GM23338 (cell line): ENCODE data around the gene RNF41. TPM values are rescaled to one million over a fixed set of nuclear protein-coding genes. Genes with fewer than 3 reads are reported as not detected.

Experiments
- ATAC-seq: fragments of 200-7000 bp; cut with Tn5 transposase; 3 replicates; pipeline ENCODE4 v1.9.1; 2020
- DNase-seq: peaks from one replicate; pipeline ENCODE4 v3.0.0-alpha.2; 2015; ENCODE audit warnings: low spot score
- H2AFZ ChIP-seq: fragments of 200-600 bp; sonication (generic); 2 replicates; pipeline ENCODE4 v1.8.0; 2016; ENCODE audit warnings: antibody characterized with exemption, mild to moderate bottlenecking, moderate library complexity
- H3F3A ChIP-seq: fragments of 200-600 bp; sonication (generic); replicated peaks from 2 replicates; pipeline ENCODE4 v1.8.0; 2017; ENCODE audit warnings: antibody characterized with exemption, mixed run types, low read depth
- H3K27ac ChIP-seq: fragments of 200-600 bp; sonication (generic); 2 replicates; pipeline ENCODE4 v1.6.1; 2016; ENCODE audit warnings: low read depth
- H3K27me3 ChIP-seq: fragments of 200-600 bp; sonication (generic); 2 replicates; pipeline ENCODE4 v1.8.0; 2016; ENCODE audit warnings: mild to moderate bottlenecking, mixed run types, moderate library complexity; ENCODE audit not compliant: insufficient read depth
- H3K36me3 ChIP-seq: fragments of 200-600 bp; sonication (generic); 2 replicates; pipeline ENCODE4 v1.8.0; 2016; ENCODE audit warnings: mild to moderate bottlenecking; ENCODE audit not compliant: insufficient read depth
- H3K4me1 ChIP-seq: fragments of 200-600 bp; sonication (generic); 2 replicates; pipeline ENCODE4 v1.8.0; 2016; ENCODE audit warnings: mild to moderate bottlenecking, moderate library complexity; ENCODE audit not compliant: insufficient read depth
- H3K4me2 ChIP-seq: fragments of 200-600 bp; sonication (generic); 2 replicates; pipeline ENCODE4 v1.7.1; 2017; ENCODE audit warnings: mixed run types
- H3K4me3 ChIP-seq: fragments of 200-600 bp; sonication (generic); 2 replicates; pipeline ENCODE4 v1.6.1; 2016; ENCODE audit warnings: mixed run types
- H3K79me2 ChIP-seq: fragments of 200-600 bp; sonication (generic); replicated peaks from 2 replicates; pipeline ENCODE4 v1.8.0; 2017; ENCODE audit warnings: mild to moderate bottlenecking; ENCODE audit not compliant: insufficient read depth
- H3K9me2 ChIP-seq: fragments of 200-600 bp; sonication (generic); 2 replicates; pipeline ENCODE4 v1.8.0; 2017; ENCODE audit not compliant: insufficient read depth
- H4K20me1 ChIP-seq: fragments of 200-600 bp; sonication (generic); replicated peaks from 2 replicates; pipeline ENCODE4 v1.8.0; 2017; ENCODE audit warnings: mild to moderate bottlenecking; ENCODE audit not compliant: insufficient read depth
- H3K27ac Mint-ChIP-seq: 2 replicates; pipeline ENCODE4 v1.8.0; 2020; ENCODE audit warnings: inconsistent platforms, mild to moderate bottlenecking, moderate library complexity, mixed read lengths
- H3K27me3 Mint-ChIP-seq: 3 replicates; pipeline ENCODE4 v1.8.0; 2022; ENCODE audit warnings: low read depth, mild to moderate bottlenecking, moderate library complexity, mixed read lengths, inconsistent platforms; ENCODE audit not compliant: insufficient read depth, poor library complexity
- H3K36me3 Mint-ChIP-seq: 3 replicates; pipeline ENCODE4 v1.8.0; 2021; ENCODE audit warnings: low read depth, mild to moderate bottlenecking, inconsistent platforms, moderate library complexity, mixed read lengths
- H3K4me1 Mint-ChIP-seq: 3 replicates; pipeline ENCODE4 v1.8.0; 2020; ENCODE audit warnings: mild to moderate bottlenecking, inconsistent platforms, mixed read lengths
- H3K4me3 Mint-ChIP-seq: 3 replicates; pipeline ENCODE4 v1.8.0; 2021; ENCODE audit warnings: moderate library complexity, mild to moderate bottlenecking, inconsistent platforms, mixed read lengths
- H3K9me3 Mint-ChIP-seq: 3 replicates; pipeline ENCODE4 v1.8.0; 2020; ENCODE audit warnings: moderate library complexity, mild to moderate bottlenecking, inconsistent platforms, mixed read lengths
- CREB1 ChIP-seq: fragments of 250-450 bp; sonication (Bioruptor Pico); IDR thresholded peaks from 2 replicates; pipeline ENCODE4 v1.5.0; 2020; ENCODE audit warnings: low read depth, mild to moderate bottlenecking, moderate library complexity
- EZH2 ChIP-seq: fragments of 200-600 bp; sonication (generic); IDR thresholded peaks from one replicate; pipeline ENCODE4 v1.8.0; 2017; ENCODE audit warnings: antibody characterized with exemption, mild to moderate bottlenecking, low read depth; ENCODE audit not compliant: unreplicated experiment
- EZH2phosphoT487 ChIP-seq: fragments of 200-600 bp; sonication (generic); IDR thresholded peaks from one replicate; pipeline ENCODE4 v1.8.1; 2018; ENCODE audit warnings: antibody characterized with exemption; ENCODE audit not compliant: unreplicated experiment
- JUNB ChIP-seq: IDR thresholded peaks from one replicate; pipeline ENCODE4 v1.6.1; 2016; ENCODE audit warnings: antibody characterized with exemption; ENCODE audit not compliant: unreplicated experiment
- POLR2AphosphoS5 ChIP-seq: IDR thresholded peaks from 2 replicates; pipeline ENCODE4 v1.6.1; 2016; ENCODE audit warnings: antibody characterized with exemption, low read depth
- ZNF331 ChIP-seq: fragments of 250-450 bp; sonication (Bioruptor Pico); IDR thresholded peaks from 2 replicates; pipeline ENCODE4 v1.5.0; 2020; ENCODE audit warnings: low read depth, mild to moderate bottlenecking, moderate library complexity
- polyA plus RNA-seq: library from polyadenylated mRNA; unstranded; fragments of >200 nt; fragmentation: Nextera tagmentation; extraction: Ambion mirVana; gene quantifications from 2 replicates; pipeline ENCODE4 v1.2.1, GENCODE V29; 2016
- total RNA-seq: library from RNA; depleted of rRNA; stranded (reverse); fragments of >200 nt; shearing (Covaris generic); gene quantifications from 2 replicates; pipeline ENCODE4 v1.2.3, GENCODE V29; 2014
- TF ChIP-seq, protein P1 (sequence below): IDR thresholded peaks from one replicate; pipeline ENCODE4 v1.6.1; 2018; ENCODE audit warnings: antibody characterized with exemption; ENCODE audit not compliant: unreplicated experiment
- TF ChIP-seq, protein P2 (sequence below): IDR thresholded peaks from 2 replicates; pipeline ENCODE4 v1.6.1; 2016; ENCODE audit warnings: antibody characterized with exemption
- TF ChIP-seq, protein P3 (sequence below), 2 experiments: fragments of 200-600 bp in 1 of 2; sonication (generic) in 1 of 2; conservative IDR thresholded peaks; 2 replicates each; pipeline versions ENCODE4 v1.5.1 to v1.6.1; 2016 to 2017; ENCODE audit warnings: antibody characterized with exemption in 2 of 2, low read depth in 2 of 2, mild to moderate bottlenecking in 2 of 2, moderate library complexity in 1 of 2

Gene RNF41
- total and polyA plus RNA-seq, 2 experiments from 2014 or later = 15.3 to 77.1 TPM

- TF ChIP-seq, protein P1, sequence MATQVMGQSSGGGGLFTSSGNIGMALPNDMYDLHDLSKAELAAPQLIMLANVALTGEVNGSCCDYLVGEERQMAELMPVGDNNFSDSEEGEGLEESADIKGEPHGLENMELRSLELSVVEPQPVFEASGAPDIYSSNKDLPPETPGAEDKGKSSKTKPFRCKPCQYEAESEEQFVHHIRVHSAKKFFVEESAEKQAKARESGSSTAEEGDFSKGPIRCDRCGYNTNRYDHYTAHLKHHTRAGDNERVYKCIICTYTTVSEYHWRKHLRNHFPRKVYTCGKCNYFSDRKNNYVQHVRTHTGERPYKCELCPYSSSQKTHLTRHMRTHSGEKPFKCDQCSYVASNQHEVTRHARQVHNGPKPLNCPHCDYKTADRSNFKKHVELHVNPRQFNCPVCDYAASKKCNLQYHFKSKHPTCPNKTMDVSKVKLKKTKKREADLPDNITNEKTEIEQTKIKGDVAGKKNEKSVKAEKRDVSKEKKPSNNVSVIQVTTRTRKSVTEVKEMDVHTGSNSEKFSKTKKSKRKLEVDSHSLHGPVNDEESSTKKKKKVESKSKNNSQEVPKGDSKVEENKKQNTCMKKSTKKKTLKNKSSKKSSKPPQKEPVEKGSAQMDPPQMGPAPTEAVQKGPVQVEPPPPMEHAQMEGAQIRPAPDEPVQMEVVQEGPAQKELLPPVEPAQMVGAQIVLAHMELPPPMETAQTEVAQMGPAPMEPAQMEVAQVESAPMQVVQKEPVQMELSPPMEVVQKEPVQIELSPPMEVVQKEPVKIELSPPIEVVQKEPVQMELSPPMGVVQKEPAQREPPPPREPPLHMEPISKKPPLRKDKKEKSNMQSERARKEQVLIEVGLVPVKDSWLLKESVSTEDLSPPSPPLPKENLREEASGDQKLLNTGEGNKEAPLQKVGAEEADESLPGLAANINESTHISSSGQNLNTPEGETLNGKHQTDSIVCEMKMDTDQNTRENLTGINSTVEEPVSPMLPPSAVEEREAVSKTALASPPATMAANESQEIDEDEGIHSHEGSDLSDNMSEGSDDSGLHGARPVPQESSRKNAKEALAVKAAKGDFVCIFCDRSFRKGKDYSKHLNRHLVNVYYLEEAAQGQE = no peak
- TF ChIP-seq ZNF331 (CRISPR knock-in tag) (no peak), CREB1 (CRISPR knock-in tag) (no peak), JUNB (no peak), POLR2AphosphoS5 (no peak), EZH2 (no peak), EZH2phosphoT487 (no peak)
- TF ChIP-seq, protein P2, sequence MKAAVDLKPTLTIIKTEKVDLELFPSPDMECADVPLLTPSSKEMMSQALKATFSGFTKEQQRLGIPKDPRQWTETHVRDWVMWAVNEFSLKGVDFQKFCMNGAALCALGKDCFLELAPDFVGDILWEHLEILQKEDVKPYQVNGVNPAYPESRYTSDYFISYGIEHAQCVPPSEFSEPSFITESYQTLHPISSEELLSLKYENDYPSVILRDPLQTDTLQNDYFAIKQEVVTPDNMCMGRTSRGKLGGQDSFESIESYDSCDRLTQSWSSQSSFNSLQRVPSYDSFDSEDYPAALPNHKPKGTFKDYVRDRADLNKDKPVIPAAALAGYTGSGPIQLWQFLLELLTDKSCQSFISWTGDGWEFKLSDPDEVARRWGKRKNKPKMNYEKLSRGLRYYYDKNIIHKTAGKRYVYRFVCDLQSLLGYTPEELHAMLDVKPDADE = no peak
- TF ChIP-seq, protein P3, sequence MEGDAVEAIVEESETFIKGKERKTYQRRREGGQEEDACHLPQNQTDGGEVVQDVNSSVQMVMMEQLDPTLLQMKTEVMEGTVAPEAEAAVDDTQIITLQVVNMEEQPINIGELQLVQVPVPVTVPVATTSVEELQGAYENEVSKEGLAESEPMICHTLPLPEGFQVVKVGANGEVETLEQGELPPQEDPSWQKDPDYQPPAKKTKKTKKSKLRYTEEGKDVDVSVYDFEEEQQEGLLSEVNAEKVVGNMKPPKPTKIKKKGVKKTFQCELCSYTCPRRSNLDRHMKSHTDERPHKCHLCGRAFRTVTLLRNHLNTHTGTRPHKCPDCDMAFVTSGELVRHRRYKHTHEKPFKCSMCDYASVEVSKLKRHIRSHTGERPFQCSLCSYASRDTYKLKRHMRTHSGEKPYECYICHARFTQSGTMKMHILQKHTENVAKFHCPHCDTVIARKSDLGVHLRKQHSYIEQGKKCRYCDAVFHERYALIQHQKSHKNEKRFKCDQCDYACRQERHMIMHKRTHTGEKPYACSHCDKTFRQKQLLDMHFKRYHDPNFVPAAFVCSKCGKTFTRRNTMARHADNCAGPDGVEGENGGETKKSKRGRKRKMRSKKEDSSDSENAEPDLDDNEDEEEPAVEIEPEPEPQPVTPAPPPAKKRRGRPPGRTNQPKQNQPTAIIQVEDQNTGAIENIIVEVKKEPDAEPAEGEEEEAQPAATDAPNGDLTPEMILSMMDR (conservative IDR thresholded peaks at IDR 0.05; ENCODE audit: low read depth in 2 of 2) = no peak
Observed at GRCh38 chr12:56244494-56244893, 22.8 kb upstream of the RNF41 start (continued).

DNA sequence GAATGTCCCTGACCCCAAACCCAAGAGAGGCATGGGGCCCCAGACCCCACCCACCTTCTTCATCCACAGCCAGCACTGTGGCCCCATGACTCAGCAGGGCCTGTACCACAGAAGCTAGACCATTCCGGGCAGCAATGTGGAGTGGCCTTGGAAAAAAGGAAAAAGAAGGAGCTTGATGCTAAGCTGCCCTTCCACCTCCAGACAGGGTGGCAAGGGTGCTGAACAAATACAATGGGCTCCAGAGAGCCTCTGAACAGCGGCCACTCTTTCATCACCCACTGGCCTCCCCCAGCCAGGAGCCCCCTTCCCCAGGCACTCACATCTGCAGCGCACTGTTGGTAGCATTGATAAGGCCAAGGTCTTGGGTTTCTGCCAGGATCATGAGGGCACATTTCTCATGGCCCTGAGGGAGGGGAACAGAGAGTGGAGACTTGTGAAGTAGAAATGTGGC is 22.0 kb upstream of the RNF41 start:
- Mint-ChIP-seq H3K9me3 (no peaks in the 10 kb centered on the region), H3K4me1 (no peaks in the 10 kb centered on the region), H3K4me3 (no peak overlapping the region), H3K27ac (no peak overlapping the region), H3K27me3 (peaks cover 16% of the 10 kb centered on the region), H3K36me3 (peaks cover 68% of the 10 kb centered on the region)
- H3K4me2 ChIP-seq = no peak overlapping the region
- H3K9me2 ChIP-seq = no peaks in the 10 kb centered on the region
- H4K20me1 ChIP-seq = peaks cover 9% of the 10 kb centered on the region; the same call in 1 of the 2 replicates
- DNase-seq = no peak
- no peaks in the 10 kb centered on the region for H3K27me3 ChIP-seq
- no peak for ATAC-seq
- H2AFZ ChIP-seq = no peak overlapping the region
- no peaks in the 10 kb centered on the region for H3K4me1 ChIP-seq
- no peaks in the 10 kb centered on the region for H3K79me2 ChIP-seq
- no peaks in the 10 kb centered on the region; the same call in 1 of the 2 replicates for H3F3A ChIP-seq
- peaks cover 43% of the 10 kb centered on the region for H3K36me3 ChIP-seq
- H3K4me3 ChIP-seq = no peak overlapping the region
- no peak overlapping the region for H3K27ac ChIP-seq
- TF ChIP-seq, protein P3 (conservative IDR thresholded peaks at IDR 0.05; ENCODE audit: low read depth in 2 of 2) = no peak
- TF ChIP-seq, protein P1 = no peak
